GM19324 (cell line): ENCODE measurements around the gene ARHGAP10.
"Not testable (repeated sequence)": the region's sequence is repeated elsewhere in the genome, so short reads cannot be mapped to it uniquely, and the experiment has no call there.

Experiments used
- ATAC-seq: cut with Tn5 transposase; IDR thresholded peaks from one replicate; pipeline ENCODE4 v1.9.1; 2021; ENCODE audit warnings: mild to moderate bottlenecking, moderate library complexity; ENCODE audit not compliant: unreplicated experiment, low FRiP score

The ARHGAP10 gene

GRCh38 chr4:148077581-148077980 lies 345.7 kb downstream of the ARHGAP10 start:
- no peak for ATAC-seq

DNA sequence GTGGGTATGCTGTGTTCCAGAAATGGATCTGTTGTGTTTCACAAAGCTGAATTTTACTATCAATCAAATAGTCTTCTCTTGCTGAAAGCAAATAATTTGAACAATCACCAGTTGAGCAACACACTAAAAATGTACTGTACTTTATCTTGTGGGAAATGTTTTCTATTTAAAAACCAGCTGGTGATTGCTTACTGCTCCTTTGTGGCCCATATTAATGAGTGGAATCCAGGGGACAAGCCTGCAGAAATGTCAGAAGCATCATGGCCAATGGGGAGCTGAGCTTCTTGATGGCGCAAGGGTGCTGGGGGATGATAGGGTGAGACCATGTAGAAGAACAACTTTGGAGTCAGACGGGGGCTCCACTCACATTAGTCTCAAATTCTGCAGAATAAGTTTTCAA lies 346.2 kb downstream of the ARHGAP10 start:
- no peak for ATAC-seq

GRCh38 chr4:148079961-148080360 lies 348.1 kb downstream of the ARHGAP10 start:
- no peak for ATAC-seq

GRCh38 chr4:148081267-148081666 lies 349.4 kb downstream of the ARHGAP10 start:
- no peak for ATAC-seq

GRCh38 chr4:148081745-148082144 lies 349.9 kb downstream of the ARHGAP10 start:
- no peak for ATAC-seq

- not testable (repeated sequence) for ATAC-seq
Observed at GRCh38 chr4:148083073-148083472, 351.2 kb downstream of the ARHGAP10 start.

GRCh38 chr4:148089624-148090023 lies 357.7 kb downstream of the ARHGAP10 start:
- no peak for ATAC-seq

DNA sequence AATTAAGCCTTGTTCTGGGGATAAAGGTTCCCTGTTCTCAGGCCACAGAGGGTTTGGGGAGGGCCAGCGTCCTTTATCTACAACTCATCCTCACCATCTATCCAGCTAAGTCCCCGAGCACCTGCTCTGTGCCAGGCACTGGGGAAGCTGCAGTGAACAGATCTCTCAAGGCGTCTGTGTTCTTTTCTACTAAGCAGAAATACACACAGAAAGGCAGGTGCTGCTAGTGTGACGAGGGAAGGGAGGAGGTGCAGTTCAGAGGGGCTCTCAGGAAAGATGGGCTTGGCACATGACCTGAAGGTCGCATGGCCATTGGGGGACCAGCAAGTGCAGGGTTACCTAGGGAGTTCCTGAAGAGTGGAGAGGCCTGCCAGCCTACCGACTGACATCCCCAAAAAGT lies 358.1 kb downstream of the ARHGAP10 start:
- no peak for ATAC-seq

- ATAC-seq = no peak
Observed at GRCh38 chr4:148090503-148091476, 358.9 kb downstream of the ARHGAP10 start.

GRCh38 chr4:148091896-148092295 lies 360.0 kb downstream of the ARHGAP10 start:
- no peak for ATAC-seq

DNA sequence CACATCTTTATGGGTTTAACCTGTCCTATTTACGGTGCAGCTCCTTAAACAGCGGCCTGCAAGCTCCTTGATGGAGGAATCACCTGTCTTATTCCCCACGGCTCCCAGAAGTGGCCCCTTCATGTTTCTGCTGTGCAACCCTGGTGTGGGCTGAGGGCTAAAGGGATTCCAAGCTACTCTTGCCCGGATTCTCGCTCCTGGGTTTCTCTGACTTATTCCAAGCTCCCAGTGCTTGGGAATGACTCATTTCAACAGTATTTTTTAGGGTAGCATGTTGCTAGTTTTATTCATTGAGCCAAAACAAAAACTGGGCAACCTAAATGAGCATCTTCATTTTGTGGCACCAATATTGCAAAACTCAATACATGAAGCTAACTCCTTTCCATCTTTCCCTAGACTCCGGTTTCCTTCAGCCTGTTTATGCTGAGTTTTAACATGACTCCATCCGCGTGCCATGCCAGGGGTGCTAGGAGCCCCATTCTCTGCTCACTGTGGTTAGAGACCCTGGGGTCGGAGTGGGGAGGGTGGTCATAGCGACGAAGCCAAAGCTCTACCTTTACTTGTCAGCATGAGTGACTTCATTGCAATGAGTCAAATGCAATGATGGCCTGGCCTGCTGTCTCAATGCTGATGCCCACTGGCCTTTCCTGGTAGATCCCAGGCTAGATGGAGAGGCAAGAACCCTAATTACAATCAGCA lies 360.6 kb downstream of the ARHGAP10 start:
- ATAC-seq = no peak

- no peak for ATAC-seq
Observed at GRCh38 chr4:148093065-148093464, 361.2 kb downstream of the ARHGAP10 start.

GRCh38 chr4:148094149-148094548 lies 362.3 kb downstream of the ARHGAP10 start:
- no peak for ATAC-seq

DNA sequence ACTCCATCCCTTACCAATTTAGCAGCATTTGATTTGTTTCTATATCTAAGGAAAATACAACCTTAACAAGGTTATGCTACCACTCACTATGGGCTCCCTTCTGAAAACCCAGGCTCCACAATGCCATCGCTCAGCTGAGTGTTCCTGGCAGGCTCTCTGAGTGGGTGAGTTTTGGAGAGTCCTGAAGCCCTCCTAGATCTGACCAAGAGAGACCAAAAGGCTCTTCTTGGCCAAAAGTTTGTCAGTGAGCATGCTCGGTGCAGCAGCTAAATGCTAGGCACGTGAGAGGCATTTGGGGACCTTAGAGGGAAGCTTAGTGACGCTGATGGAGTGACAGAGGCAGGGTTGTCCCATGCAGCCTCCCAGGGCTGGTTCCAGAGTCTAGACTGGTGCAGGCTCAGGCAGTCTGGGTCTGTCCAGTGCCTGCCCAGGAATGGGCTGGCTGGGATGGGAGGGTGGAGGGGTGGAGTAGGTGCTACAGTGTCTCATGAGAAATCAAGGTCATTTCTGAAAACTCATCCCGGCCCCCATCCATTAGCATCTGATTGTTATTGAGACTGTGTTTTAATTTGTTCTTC lies 363.5 kb downstream of the ARHGAP10 start:
- ATAC-seq = no peak

DNA sequence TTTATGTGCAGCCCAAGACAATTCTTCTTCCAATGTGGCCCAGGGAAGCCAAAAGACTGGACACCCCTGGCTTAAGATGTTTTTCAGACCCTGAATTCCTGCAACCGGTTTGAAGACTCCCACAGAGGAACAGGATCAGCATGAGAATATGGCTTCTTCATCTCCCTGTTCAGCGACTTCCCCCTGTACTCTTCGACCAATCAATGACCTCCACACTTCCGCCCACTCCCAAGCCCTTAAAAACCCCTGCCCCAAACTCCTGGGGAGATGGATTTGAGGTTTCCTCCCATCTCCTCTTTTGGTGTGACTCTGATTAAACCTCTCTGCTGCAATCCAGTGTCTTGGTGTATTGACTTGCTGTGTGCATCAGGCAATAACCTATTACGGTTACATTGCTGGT lies 365.9 kb downstream of the ARHGAP10 start:
- no peak for ATAC-seq

DNA sequence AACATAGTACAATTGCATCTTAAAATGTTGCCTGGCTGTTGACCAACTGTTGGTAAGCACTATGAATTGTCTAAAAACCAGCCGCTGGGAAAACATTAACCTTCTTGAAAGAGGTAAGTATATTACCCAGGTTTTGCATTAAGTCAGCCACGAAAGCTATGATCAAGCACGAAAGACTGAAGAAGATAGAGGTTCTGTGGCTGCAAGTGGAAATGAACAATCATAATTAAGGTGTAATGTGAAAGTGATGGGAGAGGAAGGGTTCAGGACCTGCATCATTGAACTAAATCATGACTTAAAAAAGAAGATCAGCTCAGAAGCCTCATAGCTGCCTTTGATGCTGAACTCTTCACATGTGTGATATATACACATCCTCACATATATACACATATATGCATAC lies 369.3 kb downstream of the ARHGAP10 start:
- ATAC-seq = no peak

DNA sequence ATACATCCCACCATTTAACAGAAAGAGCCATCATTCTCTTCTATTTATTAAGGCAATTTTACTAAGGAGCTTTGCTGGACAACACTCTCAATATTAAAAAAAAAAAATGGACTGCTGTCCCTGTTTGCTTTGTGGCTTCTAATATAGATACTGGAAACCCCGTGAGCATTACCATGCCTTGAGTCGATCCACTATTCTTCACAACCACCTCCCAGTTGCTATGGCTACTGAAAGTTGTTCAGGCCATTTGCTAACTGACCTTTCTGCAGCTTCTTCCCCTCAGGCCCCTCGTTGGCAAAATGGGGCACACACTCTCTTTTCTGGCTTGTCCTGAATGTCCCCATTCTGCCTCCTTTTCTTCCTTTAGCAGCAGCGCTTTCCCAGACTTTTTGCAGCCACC lies 369.9 kb downstream of the ARHGAP10 start:
- ATAC-seq = no peak

GRCh38 chr4:148103597-148104355 lies 371.9 kb downstream of the ARHGAP10 start:
- ATAC-seq = no peak

- no peak for ATAC-seq
Observed at GRCh38 chr4:148108766-148109165, 376.9 kb downstream of the ARHGAP10 start.

GRCh38 chr4:148109216-148109615 lies 377.3 kb downstream of the ARHGAP10 start:
- no peak for ATAC-seq

DNA sequence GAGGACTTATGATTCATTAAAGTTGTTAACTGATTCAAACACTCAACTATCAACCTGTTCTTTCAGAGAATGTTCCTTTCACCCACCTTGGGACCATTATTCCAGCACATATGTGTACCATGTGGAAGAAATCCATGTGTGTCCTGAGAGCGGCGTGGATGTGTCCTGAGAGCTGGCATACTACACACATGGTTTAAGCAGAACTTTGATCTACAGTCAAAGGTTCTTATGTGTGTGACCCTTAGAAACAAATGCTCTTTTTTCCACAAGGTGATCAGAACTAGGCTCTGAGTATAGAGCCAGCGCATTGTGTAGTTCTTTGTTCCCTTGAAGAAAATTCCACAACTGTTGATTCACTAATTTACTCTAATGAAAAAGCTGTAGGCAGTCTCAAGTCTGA lies 378.3 kb downstream of the ARHGAP10 start:
- no peak for ATAC-seq
